Spinal cord (tissue), 10 donors: Measurements from ENCODE around the gene HHIPL1. TPM values are rescaled to one million over a fixed set of nuclear protein-coding genes. Genes with fewer than 3 reads are reported as not detected.

Experiments
- DNase-seq, 6 donors: peaks; one replicate each; pipeline versions ENCODE4 v3.0.0 to v3.0.0-alpha.2; 2013 to 2015; ENCODE audit warnings: low spot score in 6 of 6, low read depth in 4 of 6
- H3K27ac ChIP-seq: one replicate; pipeline ENCODE4 v1.5.1; 2013; ENCODE audit warnings: low read depth, low read length, control low read depth
- H3K27me3 ChIP-seq: one replicate; pipeline ENCODE4 v1.6.1; 2013; ENCODE audit warnings: low read length; ENCODE audit not compliant: control insufficient read depth, insufficient read depth
- H3K36me3 ChIP-seq: one replicate; pipeline ENCODE4 v1.6.1; 2013; ENCODE audit warnings: low read length; ENCODE audit not compliant: control insufficient read depth, insufficient read depth
- H3K4me1 ChIP-seq: one replicate; pipeline ENCODE4 v1.6.1; 2013; ENCODE audit warnings: low read length; ENCODE audit not compliant: control insufficient read depth, insufficient read depth
- H3K4me3 ChIP-seq: one replicate; pipeline ENCODE4 v1.5.1; 2013; ENCODE audit warnings: low read depth, low read length, control low read depth
- H3K9me3 ChIP-seq: one replicate; pipeline ENCODE4 v1.6.1; 2013; ENCODE audit warnings: low read length; ENCODE audit not compliant: control insufficient read depth, insufficient read depth
- WGBS: methylation state at CpG from one replicate; pipeline ENCODE4 v1.1.5; 2013; ENCODE audit warnings: missing lambda C conversion rate; ENCODE audit not compliant: insufficient coverage; 5-methylcytosine and 5-hydroxymethylcytosine counted together
- polyA plus RNA-seq, 2 donors: library from polyadenylated mRNA; unstranded; fragments of 120-200 nt; gene quantifications; one replicate each; pipeline ENCODE4 v1.2.1, GENCODE V29; 2013; ENCODE audit not compliant: insufficient read length in 2 of 2
- total RNA-seq, 2 donors: library from RNA; depleted of rRNA in 1 of 2; stranded (reverse); fragments of 120-200 nt in 1 of 2; fragments of >200 nt in 1 of 2; gene quantifications; one replicate each; pipeline versions ENCODE4 v1.2.3 to v1.2.4, GENCODE V29; 2013 to 2014
- donor health status: healthy.

Gene HHIPL1
- total and polyA plus RNA-seq, 4 donors = 4.8 to 6.2 (median 5.4) TPM

GRCh38 chr14:99693918-99694317 is 49.0 kb downstream of the HHIPL1 start:
- peak in 1 of 6 donors; percentile 40 for DNase-seq
- 70% methylated on average over 2 of the region's 3 CpGs for WGBS
- Histone ChIP-seq H3K27me3 (no peaks in the 10 kb centered on the region), H3K4me1 (no peaks in the 10 kb centered on the region), H3K9me3 (no peaks in the 10 kb centered on the region), H3K4me3 (no peak overlapping the region), H3K36me3 (peaks cover 3% of the 10 kb centered on the region), H3K27ac (no peak overlapping the region)

DNA sequence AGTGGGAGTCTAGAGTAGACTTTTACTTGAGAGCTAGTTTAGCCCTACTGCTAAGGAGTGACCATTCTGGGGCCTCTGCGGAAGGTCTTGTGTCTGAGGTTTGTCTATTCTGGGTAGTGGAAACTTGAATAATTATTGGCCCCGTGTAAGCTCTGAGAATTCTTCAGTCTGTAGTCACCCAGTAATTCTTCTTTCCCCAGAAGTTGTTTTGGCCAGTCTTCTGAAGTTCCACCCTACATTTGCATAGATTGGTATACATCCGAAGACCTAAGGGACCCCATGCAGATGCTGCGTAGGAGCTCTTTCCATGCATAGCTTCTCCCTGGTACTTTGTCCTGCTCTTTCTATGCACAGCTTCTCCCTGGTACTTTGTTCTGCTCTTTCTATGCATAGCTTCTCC is 52.0 kb downstream of the HHIPL1 start:
- H3K27ac ChIP-seq = no peak overlapping the region
- no peak for DNase-seq
- no peaks in the 10 kb centered on the region for H3K9me3 ChIP-seq
- H3K36me3 ChIP-seq = peaks cover 11% of the 10 kb centered on the region
- 80% methylated on average over 2 of the region's 4 CpGs for WGBS
- H3K27me3 ChIP-seq = no peaks in the 10 kb centered on the region
- no peak overlapping the region for H3K4me3 ChIP-seq
- no peaks in the 10 kb centered on the region for H3K4me1 ChIP-seq

DNA sequence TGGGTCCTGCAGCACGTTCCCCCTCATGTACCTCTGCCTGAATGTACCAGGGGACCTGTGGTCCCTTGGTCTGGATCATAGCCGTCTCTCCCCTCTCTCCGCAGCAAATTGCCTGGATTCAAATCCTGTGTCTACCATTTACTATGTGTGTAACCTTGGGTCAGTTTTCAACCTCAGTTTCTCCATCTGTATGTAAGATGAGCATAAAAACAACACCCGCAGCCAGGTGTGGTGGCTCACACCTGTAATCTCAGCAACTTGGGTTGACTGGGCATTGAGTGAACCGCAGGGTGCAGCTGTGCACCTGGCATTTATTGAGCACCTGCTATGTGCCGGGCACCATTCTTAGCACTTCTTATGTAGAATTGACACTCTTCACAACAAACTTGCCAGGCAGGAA is 53.3 kb downstream of the HHIPL1 start:
- Histone ChIP-seq H3K36me3 (peaks cover 11% of the 10 kb centered on the region), H3K4me1 (no peaks in the 10 kb centered on the region), H3K4me3 (no peak overlapping the region), H3K27ac (no peak overlapping the region), H3K27me3 (no peaks in the 10 kb centered on the region), H3K9me3 (no peaks in the 10 kb centered on the region)
- no peak for DNase-seq
- WGBS = 77% methylated on average over 5 of the region's 6 CpGs

DNA sequence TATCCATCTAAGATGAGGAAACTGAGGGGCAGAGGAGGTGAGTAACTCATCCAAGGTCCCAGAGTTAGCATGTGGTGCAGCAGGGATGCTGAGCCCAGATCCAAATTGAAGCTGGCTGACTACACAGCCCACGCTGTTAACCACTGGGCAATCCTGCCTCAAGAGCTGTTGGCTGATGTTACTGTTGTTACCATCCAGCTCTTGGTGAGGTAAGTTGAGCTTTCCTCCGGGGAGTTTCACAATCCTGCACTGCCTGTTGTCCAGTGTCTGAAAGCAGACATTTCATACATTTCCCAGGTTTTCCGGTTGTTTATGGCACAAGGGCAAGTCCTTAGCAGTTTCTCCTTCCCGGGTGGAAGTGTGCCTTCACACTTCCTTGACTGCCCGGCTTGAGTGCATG is 53.7 kb downstream of the HHIPL1 start:
- no peak for DNase-seq
- Histone ChIP-seq H3K36me3 (peaks cover 11% of the 10 kb centered on the region), H3K4me1 (no peaks in the 10 kb centered on the region), H3K27me3 (no peaks in the 10 kb centered on the region), H3K4me3 (no peak overlapping the region), H3K9me3 (no peaks in the 10 kb centered on the region), H3K27ac (no peak overlapping the region)
- WGBS = 85% methylated on average over 5 of the region's 5 CpGs

DNA sequence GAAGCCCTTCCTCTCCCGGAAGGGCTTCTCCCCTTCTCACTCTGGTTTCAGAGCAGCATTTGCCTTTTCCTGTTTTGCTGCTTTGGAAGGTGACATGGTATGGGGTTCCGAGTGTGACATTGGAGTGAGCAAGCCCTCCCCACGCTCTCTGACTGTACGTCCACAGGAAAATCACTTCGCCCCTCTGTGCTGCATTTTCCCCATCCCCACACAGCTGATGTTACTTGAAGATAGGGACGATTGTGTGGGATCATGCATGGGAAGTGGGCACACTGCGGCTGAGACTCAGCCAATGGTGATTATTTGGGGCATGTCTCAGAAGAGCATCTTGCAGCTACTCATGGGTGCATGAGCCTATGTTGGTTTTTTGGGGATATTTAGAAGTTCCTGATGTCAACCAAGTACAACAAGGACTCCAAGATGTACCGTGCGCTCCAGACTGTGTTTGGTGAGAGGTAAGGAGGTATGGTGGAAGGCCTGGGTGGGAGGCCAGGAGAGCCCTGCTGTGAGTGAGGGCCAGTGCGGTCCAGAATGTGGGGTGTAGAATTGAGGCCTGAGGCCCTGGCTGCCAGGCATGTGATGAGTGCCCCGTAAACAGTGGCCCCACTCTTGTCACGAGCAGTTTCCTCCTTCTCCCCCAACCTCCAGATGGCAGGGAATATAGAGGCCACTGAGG is 54.3 kb downstream of the HHIPL1 start:
- Histone ChIP-seq H3K36me3 (peaks cover 11% of the 10 kb centered on the region), H3K4me1 (no peaks in the 10 kb centered on the region), H3K4me3 (no peak overlapping the region), H3K9me3 (no peaks in the 10 kb centered on the region), H3K27me3 (no peaks in the 10 kb centered on the region), H3K27ac (no peak overlapping the region)
- no peak for DNase-seq
- 97% methylated on average over 4 of the region's 12 CpGs for WGBS

DNA sequence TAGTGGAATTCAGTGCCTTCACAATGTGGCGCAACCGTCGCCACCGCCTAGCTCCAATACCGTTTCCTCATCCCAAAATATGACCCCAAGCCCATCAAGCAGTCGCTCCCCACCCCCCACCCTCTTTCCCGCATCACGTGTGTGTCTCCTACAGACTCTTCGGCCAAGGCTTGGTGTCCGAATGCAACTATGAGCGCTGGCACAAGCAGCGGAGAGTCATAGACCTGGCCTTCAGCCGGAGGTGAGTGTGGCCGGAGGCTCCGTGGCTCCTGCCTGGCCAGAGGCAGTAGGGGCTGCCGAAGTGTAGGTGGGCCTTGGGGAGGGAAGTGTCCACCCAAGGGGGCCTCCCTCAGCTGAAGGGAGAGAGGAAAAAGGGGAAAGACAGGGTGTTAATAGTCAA is 54.9 kb downstream of the HHIPL1 start:
- Histone ChIP-seq H3K4me1 (no peaks in the 10 kb centered on the region), H3K36me3 (peaks cover 11% of the 10 kb centered on the region), H3K9me3 (no peaks in the 10 kb centered on the region), H3K27ac (no peak overlapping the region), H3K4me3 (no peak overlapping the region), H3K27me3 (no peaks in the 10 kb centered on the region)
- 93% methylated on average over 16 of the region's 16 CpGs for WGBS
- no peak for DNase-seq

DNA sequence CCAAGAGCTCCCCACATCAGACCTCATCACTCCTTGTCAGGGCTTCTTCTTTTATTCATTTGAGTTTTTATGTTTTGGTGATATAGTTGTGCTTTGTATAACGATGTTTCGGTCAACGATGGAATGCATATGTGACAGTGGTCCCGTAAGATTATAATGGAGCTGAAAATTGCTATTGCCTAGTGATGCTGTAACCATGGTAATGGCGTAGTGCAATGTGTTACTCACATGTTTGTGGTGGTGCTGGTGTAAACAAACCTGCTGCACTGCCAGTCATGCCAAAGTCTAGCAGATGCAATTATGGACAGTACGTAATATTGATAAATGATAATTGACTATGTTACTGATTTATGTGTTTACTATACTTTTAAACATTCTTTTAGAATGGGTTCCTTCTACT is 55.5 kb downstream of the HHIPL1 start:
- WGBS = 55% methylated on average over 5 of the region's 6 CpGs
- Histone ChIP-seq H3K27ac (no peak overlapping the region), H3K27me3 (no peaks in the 10 kb centered on the region), H3K4me3 (no peak overlapping the region), H3K9me3 (no peaks in the 10 kb centered on the region), H3K4me1 (no peaks in the 10 kb centered on the region), H3K36me3 (peaks cover 11% of the 10 kb centered on the region)
- DNase-seq = peak in 2 of 6 donors; percentile 53 to 61

DNA sequence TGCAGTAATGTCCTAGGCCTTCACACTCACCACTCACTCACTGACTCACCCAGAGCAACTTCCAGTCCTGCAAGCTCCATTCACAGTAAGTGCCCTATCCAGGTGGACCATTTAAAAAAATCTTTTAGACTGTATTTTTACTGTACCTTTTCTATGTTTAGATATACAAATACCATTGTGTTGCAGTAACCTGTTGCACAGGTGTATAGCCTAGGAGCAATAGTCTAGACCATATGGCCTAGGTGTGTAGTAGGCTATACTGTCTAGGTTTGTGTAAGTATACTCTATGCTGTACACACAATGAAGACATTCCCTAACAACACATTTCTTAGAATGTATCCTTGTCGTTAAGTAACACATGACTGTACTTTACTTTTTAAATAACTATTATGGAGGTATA is 56.3 kb downstream of the HHIPL1 start:
- Histone ChIP-seq H3K4me1 (no peaks in the 10 kb centered on the region), H3K9me3 (no peaks in the 10 kb centered on the region), H3K27ac (no peak overlapping the region), H3K36me3 (peaks cover 14% of the 10 kb centered on the region), H3K27me3 (no peaks in the 10 kb centered on the region), H3K4me3 (no peak overlapping the region)
- no peak for DNase-seq
- no CpG with 5 or more reads among the region's 1 CpG for WGBS

- Histone ChIP-seq H3K4me1 (no peaks in the 10 kb centered on the region), H3K4me3 (no peak overlapping the region), H3K36me3 (peaks cover 20% of the 10 kb centered on the region), H3K9me3 (no peaks in the 10 kb centered on the region), H3K27me3 (no peaks in the 10 kb centered on the region), H3K27ac (no peak overlapping the region)
- DNase-seq = no peak
Measured at GRCh38 chr14:99702115-99702514, 57.2 kb downstream of the HHIPL1 start.

DNA sequence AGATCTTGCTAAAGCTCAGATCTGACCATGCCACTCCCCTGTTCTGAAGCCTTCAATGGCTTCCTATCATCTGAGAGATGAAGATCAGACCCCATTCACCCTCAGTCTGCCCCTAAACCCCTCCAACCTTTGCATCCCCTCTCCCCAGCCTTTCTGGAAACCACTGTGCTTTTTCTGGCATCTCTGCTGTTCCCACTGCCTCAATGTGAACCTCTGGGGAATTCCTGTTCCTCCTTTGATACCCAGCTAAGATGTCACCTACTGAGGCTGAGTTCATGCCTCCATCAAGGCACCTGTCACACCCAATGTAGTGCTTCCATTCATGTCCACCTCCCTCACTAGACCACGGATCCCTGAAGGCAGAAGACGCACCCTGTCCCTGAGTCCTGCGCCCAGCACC is 58.5 kb downstream of the HHIPL1 start:
- Histone ChIP-seq H3K27me3 (no peaks in the 10 kb centered on the region), H3K27ac (no peak overlapping the region), H3K36me3 (peaks cover 27% of the 10 kb centered on the region), H3K4me3 (no peak overlapping the region), H3K4me1 (no peaks in the 10 kb centered on the region), H3K9me3 (no peaks in the 10 kb centered on the region)
- no peak for DNase-seq
- WGBS = 100% methylated on average over 2 of the region's 3 CpGs
